ENCODE results near the gene PDE4D. TPM values are rescaled to one million over a fixed set of nuclear protein-coding genes. Genes with fewer than 3 reads are reported as not detected.
"Not testable (repeated sequence)": the region's sequence is repeated elsewhere in the genome, so short reads cannot be mapped to it uniquely, and the experiment has no call there.

PDE4D gene
- total RNA-seq, 1 donor from 2014 or later = 30.2 TPM

- no peak for ATAC-seq (ENCODE audit: poor library complexity)
- no peak for DNase-seq
These were observed 199.8 kb downstream of the PDE4D start for GRCh38 chr5:59693492-59694309.

DNA sequence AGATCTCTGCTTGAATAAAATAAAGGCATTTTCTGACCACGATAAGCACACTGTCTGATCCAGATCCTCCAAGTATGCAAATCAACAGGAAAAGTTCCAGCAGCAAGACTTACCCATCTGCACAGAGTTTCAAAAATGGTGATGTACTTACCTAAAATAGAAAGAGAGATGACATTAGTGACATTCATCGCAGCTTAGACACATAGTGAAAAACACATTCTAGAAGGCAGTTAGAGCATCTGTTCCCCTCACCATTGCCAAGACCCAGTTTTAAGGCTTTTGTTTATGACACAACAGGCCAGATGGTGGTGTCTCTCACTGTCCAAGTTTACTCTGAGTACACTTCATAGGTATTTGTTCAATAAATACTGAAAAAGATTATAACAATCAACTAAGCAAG lies 207.7 kb downstream of the PDE4D start:
- DNase-seq = no peak
- ATAC-seq (ENCODE audit: poor library complexity) = no peak
- intact Hi-C loops (cut with DNase I) = no loop called here

More at GRCh38 chr5:59693492-59694309, 199.8 kb downstream of the PDE4D start:
- intact Hi-C loops (cut with DNase I) = no loop called here

GRCh38 chr5:59685191-59685530 lies 208.4 kb downstream of the PDE4D start:
- DNase-seq (no peak), ATAC-seq (ENCODE audit: poor library complexity) (no peak)
- intact Hi-C loops (cut with DNase I) = no loop called here

DNA sequence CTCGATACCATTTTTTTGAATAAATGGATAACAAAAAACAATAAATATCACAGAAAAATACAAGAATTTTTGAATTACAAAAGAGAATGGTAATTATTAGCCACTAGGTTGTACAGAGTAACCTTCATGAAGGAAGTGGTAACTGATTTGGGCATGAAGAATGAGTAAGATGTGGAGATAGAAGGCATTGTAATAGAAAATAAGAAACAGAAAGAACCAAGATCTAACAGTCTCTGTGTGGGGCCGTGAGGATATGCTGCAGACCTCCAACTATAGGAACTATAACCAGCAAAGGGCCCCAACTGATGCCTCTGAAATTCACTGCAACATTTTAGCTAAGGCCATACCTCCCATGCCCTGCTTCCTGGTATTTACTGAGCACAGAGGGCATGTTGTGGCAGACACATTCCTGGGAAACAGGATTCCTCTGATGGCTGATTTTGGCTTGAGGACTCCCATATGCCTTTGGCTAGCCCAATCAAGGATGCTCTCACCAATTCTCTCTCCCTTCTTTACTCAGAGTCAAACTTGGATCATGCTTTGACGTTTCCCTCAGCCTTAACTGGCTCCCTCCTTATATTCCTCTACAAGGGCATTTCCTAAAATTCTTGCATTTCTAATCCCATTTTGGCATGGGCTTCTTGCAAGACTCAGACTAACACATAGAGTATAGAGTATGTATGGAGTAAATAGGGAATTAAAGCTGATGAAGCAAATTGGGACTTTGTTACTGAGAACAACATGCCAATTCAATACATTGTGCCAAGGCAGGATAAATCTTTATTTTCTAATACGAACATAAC lies 208.9 kb downstream of the PDE4D start:
- ATAC-seq (ENCODE audit: poor library complexity) (no peak), DNase-seq (no peak)
- intact Hi-C loops (cut with DNase I) = no loop called here

- ATAC-seq (ENCODE audit: poor library complexity) (no peak), DNase-seq (no peak)
- intact Hi-C loops (cut with DNase I) = no loop called here
These were observed 210.2 kb downstream of the PDE4D start for GRCh38 chr5:59683311-59683710.

- ATAC-seq (ENCODE audit: poor library complexity) = no peak
- DNase-seq = no peak
- intact Hi-C loops (cut with DNase I) = no loop called here
These were observed 211.0 kb downstream of the PDE4D start for GRCh38 chr5:59682542-59682941.

DNA sequence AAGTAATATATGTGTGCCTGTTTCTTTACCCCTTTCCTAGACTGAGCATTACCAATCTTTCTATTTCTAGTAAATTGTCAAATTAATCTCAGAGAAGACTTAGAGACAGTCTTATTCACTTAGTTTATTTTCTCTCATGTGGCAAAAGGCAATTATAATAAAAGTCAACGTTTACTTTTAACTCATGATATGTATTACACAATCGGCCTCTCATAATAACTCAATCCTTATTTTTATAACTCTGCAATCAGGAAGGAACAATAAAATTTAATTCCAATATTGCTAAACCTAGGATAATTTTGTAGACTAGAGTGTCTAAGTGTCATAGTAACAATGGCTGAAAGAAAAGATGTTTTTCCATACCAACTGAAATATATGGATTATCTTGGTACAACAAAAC lies 214.6 kb downstream of the PDE4D start:
- ATAC-seq (ENCODE audit: poor library complexity) (no peak), DNase-seq (no peak)
- intact Hi-C loops (cut with DNase I) = loop anchor here (10.0 kb wide), 1 partner anchor 294 kb away; no protein-coding TSS in a partner anchor

DNA sequence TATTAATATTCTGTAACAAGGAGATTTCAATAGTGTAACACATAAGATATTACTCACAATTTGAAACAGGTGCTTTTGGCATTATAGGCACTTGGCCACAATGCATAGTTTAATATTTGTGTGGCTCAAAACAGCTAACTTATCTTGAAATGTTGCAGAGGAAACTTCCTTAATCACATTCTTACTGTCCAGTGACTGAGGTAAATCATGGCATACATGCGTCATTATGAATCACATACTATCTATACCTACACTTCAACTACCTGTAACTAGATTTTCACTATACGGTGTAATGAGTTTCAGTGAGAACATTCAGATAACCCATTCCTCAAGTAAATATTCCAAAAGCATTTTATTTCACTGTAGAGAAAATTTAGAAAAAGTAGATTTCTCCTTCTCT lies 218.8 kb downstream of the PDE4D start:
- DNase-seq (no peak), ATAC-seq (ENCODE audit: poor library complexity) (no peak)
- intact Hi-C loops (cut with DNase I) = loop anchor here (5.0 to 10.0 kb wide), 2 partner anchors 123 to 290 kb away; no protein-coding TSS in a partner anchor

DNA sequence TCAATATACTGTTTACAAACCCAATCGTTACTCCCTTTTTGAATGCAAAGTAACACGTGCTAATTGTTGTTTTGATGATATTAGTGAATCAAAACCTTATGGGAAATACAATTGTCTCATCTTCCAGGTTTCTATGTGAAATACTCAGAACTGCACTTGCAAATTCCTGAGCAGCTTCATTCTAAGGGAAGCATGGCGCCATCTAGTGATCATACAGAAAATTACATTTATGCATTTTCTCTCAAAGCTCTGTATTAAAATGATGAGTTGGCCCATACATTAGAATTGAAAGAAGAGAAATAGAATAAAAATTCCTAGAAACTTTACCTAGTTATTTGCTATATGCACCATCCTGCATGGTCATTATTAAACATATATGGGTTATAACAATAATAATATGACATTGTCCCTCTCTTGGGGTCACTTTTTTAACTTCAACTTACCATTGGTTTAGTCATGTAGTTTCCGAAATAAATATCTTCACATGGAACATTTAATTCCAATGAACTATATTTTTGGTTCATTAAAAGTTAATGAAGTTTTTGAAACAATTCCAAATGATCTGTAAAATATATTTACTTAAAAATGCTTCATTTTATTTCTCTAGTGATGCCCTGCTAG lies 220.0 kb downstream of the PDE4D start:
- intact Hi-C loops (cut with DNase I) = loop anchor here (2.0 to 10.0 kb wide), 3 partner anchors 124 to 289 kb away; no protein-coding TSS in a partner anchor
- no peak for ATAC-seq (ENCODE audit: poor library complexity)
- DNase-seq = no peak

GRCh38 chr5:59666440-59667068 lies 227.0 kb downstream of the PDE4D start:
- ATAC-seq (ENCODE audit: poor library complexity) (no peak), DNase-seq (no peak)
- intact Hi-C loops (cut with DNase I) = no loop called here

DNA sequence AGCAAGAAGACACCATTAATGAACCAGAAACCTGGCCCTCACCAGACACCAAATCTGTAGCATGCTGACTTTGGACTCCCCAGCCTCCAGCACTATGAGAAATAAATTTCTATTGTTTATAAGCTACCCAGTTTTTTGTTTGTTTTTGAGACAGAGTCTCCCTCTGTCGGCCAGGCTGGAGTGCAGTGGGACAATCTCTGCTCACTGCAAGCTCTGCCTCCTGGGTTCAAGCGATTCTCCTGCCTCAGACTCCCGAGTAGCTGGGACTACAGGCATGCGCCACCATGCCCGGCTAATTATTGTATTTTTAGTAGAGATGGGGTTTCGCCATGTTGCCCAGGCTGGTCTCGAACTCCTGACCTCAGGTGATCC lies 227.7 kb downstream of the PDE4D start:
- ATAC-seq (ENCODE audit: poor library complexity); intact Hi-C loops (cut with DNase I); DNase-seq: not testable (repeated sequence)

DNA sequence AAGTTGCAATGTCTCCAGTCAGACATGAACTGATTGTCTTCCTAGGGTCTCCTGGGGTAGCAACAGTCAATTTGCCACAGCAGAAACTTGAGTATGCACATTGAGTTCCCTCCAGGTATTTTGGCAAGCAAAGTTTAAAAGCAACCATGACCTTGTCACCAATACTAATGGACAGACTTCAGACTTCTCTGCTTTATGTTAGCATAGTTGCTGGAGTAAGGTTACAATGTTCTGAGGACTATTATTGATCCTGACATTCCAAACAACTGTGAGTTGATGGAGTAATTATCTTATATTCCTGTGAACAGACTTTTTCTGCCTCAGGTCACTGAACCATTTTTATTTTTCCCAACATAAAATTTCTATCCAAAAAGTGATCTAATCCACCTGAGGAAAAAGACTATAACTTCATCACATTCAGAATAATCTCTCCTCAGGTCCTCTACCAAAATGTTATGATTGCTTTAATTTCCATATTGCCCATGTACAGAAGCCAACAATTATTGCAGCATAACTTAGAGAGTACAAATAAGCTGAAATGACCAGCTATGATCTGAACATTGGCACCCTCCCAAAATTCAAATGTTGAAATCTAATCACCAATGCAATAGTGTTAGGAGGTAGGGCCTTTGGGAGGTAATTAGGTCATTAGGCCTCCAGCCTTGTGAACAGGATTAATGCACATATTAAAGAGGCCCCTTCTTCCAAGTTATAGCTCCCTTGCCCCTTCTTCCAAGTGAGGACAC lies 228.3 kb downstream of the PDE4D start:
- ATAC-seq (ENCODE audit: poor library complexity) = no peak
- intact Hi-C loops (cut with DNase I) = no loop called here
- DNase-seq = no peak

DNA sequence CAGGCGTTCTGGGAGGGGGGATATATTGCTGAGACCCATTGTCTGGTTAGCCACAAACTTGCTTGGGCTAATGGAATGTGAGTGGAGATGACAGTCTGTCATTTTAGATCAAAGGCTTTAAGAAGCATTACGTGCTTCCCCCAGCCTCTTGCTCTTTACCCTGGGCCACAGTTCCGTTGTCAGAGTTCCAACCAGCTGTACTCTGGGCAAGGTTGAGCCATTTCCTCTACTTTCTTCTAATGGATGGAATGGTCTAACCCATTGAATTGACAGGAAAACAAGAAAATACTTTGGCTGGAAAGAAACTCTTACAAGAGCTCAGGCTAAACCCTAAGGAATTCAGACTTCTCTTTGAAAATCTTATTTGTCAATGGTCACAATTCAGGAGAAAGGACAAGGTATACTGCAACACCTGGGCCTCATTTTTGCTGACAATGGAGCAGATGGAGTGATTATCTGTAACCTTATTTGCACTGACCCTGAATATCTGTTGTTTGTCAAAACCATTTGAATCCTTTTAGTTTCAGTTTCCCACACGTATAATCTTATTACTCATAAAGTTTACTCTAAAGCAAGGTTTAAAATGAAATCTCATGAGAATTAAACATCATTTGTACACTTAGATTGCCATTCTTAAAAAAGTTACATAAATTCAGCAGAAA lies 231.4 kb downstream of the PDE4D start:
- ATAC-seq (ENCODE audit: poor library complexity) (no peak), DNase-seq (no peak)
- intact Hi-C loops (cut with DNase I) = loop anchor here (5.0 kb wide), 1 partner anchor 470 kb away; no protein-coding TSS in a partner anchor

- DNase-seq (no peak), ATAC-seq (ENCODE audit: poor library complexity) (no peak)
- intact Hi-C loops (cut with DNase I) = loop anchor here (5.0 kb wide), 1 partner anchor 469 kb away; no protein-coding TSS in a partner anchor
These were observed 232.2 kb downstream of the PDE4D start for GRCh38 chr5:59661311-59661710.

GRCh38 chr5:59660737-59661136 lies 232.8 kb downstream of the PDE4D start:
- no peak for DNase-seq
- no peak for ATAC-seq (ENCODE audit: poor library complexity)
- intact Hi-C loops (cut with DNase I) = loop anchor here (5.0 kb wide), 1 partner anchor 468 kb away; no protein-coding TSS in a partner anchor

GRCh38 chr5:59656351-59657254 lies 236.9 kb downstream of the PDE4D start:
- DNase-seq (no peak), ATAC-seq (ENCODE audit: poor library complexity) (no peak)
- intact Hi-C loops (cut with DNase I) = no loop called here

Data from Right ventricle myocardium superior (tissue), 1 donor.